KOPT-K1 (cell line): Measurements from ENCODE around the gene CACHD1.

Experiments used
- H3K27ac ChIP-seq: fragments of 200-600 bp; sonication (generic); 2 replicates; pipeline ENCODE4 v1.5.1; 2016; ENCODE audit warnings: antibody characterized with exemption, mild to moderate bottlenecking, low read depth, low read length; ENCODE audit not compliant: poor library complexity, severe bottlenecking
- H3K36me3 ChIP-seq: fragments of 200-600 bp; sonication (generic); 2 replicates; pipeline ENCODE4 v1.5.1; 2017; ENCODE audit warnings: antibody characterized with exemption, mild to moderate bottlenecking, low read length, moderate library complexity; ENCODE audit not compliant: insufficient read depth
- H3K9me3 ChIP-seq: fragments of 200-600 bp; sonication (generic); 2 replicates; pipeline ENCODE4 v1.5.1; 2017; ENCODE audit warnings: antibody characterized with exemption, low read length, mild to moderate bottlenecking; ENCODE audit not compliant: insufficient read depth, poor library complexity, severe bottlenecking

The CACHD1 gene

GRCh38 chr1:64677532-64677931 lies 207.6 kb downstream of the CACHD1 start:
- Histone ChIP-seq H3K27ac (no peak overlapping the region), H3K36me3 (no peaks in the 10 kb centered on the region), H3K9me3 (no peaks in the 10 kb centered on the region)

- H3K27ac ChIP-seq = no peak overlapping the region
- H3K9me3 ChIP-seq = no peaks in the 10 kb centered on the region
- no peaks in the 10 kb centered on the region for H3K36me3 ChIP-seq
These were observed 208.4 kb downstream of the CACHD1 start for GRCh38 chr1:64678366-64678765.

GRCh38 chr1:64679177-64679576 lies 209.2 kb downstream of the CACHD1 start:
- H3K36me3 ChIP-seq = no peaks in the 10 kb centered on the region

GRCh38 chr1:64680599-64680998 lies 210.7 kb downstream of the CACHD1 start:
- H3K27ac ChIP-seq = no peak overlapping the region
- H3K36me3 ChIP-seq = no peaks in the 10 kb centered on the region
- H3K9me3 ChIP-seq = no peaks in the 10 kb centered on the region

More at GRCh38 chr1:64679177-64679576, 209.2 kb downstream of the CACHD1 start:
- H3K9me3 ChIP-seq = no peaks in the 10 kb centered on the region
- no peak overlapping the region for H3K27ac ChIP-seq

GRCh38 chr1:64681043-64681442 lies 211.1 kb downstream of the CACHD1 start:
- H3K27ac ChIP-seq = no peak overlapping the region
- H3K9me3 ChIP-seq = no peaks in the 10 kb centered on the region
- no peaks in the 10 kb centered on the region for H3K36me3 ChIP-seq

GRCh38 chr1:64683419-64683818 lies 213.5 kb downstream of the CACHD1 start:
- H3K27ac ChIP-seq = no peak overlapping the region
- no peaks in the 10 kb centered on the region for H3K36me3 ChIP-seq
- H3K9me3 ChIP-seq = no peaks in the 10 kb centered on the region

- H3K9me3 ChIP-seq = no peaks in the 10 kb centered on the region
- no peak overlapping the region for H3K27ac ChIP-seq
- H3K36me3 ChIP-seq = no peaks in the 10 kb centered on the region
These were observed 215.3 kb downstream of the CACHD1 start for GRCh38 chr1:64685217-64685616.

- Histone ChIP-seq H3K9me3 (no peaks in the 10 kb centered on the region), H3K27ac (no peak overlapping the region), H3K36me3 (no peaks in the 10 kb centered on the region)
These were observed 215.9 kb downstream of the CACHD1 start for GRCh38 chr1:64685765-64686341.

- Histone ChIP-seq H3K36me3 (no peaks in the 10 kb centered on the region), H3K9me3 (no peaks in the 10 kb centered on the region), H3K27ac (no peak overlapping the region)
These were observed 217.1 kb downstream of the CACHD1 start for GRCh38 chr1:64686828-64687724.

- Histone ChIP-seq H3K9me3 (no peaks in the 10 kb centered on the region), H3K27ac (no peak overlapping the region), H3K36me3 (no peaks in the 10 kb centered on the region)
These were observed 217.9 kb downstream of the CACHD1 start for GRCh38 chr1:64687725-64688327.

GRCh38 chr1:64691626-64692025 lies 221.7 kb downstream of the CACHD1 start:
- H3K36me3 ChIP-seq = no peaks in the 10 kb centered on the region
- no peaks in the 10 kb centered on the region for H3K9me3 ChIP-seq
- no peak overlapping the region for H3K27ac ChIP-seq

- no peak overlapping the region for H3K27ac ChIP-seq
- no peaks in the 10 kb centered on the region for H3K9me3 ChIP-seq
- no peaks in the 10 kb centered on the region for H3K36me3 ChIP-seq
These were observed 223.0 kb downstream of the CACHD1 start for GRCh38 chr1:64692911-64693310.

GRCh38 chr1:64693406-64693805 lies 223.5 kb downstream of the CACHD1 start:
- H3K27ac ChIP-seq = no peak overlapping the region
- H3K9me3 ChIP-seq = no peaks in the 10 kb centered on the region
- H3K36me3 ChIP-seq = no peaks in the 10 kb centered on the region

GRCh38 chr1:64696879-64697278 lies 226.9 kb downstream of the CACHD1 start:
- no peaks in the 10 kb centered on the region for H3K36me3 ChIP-seq
- H3K27ac ChIP-seq = no peak overlapping the region
- H3K9me3 ChIP-seq = no peaks in the 10 kb centered on the region

- no peaks in the 10 kb centered on the region for H3K36me3 ChIP-seq
- H3K9me3 ChIP-seq = no peaks in the 10 kb centered on the region
- H3K27ac ChIP-seq = no peak overlapping the region
These were observed 229.4 kb downstream of the CACHD1 start for GRCh38 chr1:64699327-64699726.
